ENCODE results near the gene GAREM1.

DNA sequence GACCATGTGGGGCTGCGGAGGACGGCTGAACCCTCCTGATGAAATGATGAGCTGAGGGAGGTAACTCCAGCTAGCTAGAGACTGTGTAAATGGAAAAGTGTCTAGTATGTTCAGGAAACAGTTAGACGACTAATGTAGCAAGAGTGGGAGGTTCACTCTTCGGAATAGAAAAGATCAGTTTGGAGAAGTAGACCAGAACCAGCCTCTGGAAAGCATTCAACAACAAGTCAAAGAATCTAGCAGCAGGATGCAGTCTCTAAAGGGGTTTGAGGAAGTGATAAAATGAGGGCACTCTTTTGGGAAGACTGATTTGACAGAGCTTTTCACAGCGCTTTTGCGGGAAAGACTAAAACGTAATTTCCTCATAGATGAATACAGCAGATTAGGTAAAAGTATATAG is 79.6 kb downstream of the GAREM1 start:
- TF ChIP-seq EZH2phosphoT487 (IDR thresholded peaks at IDR 0.05; ENCODE audit: borderline replicate concordance, low read length) = no peak
- TF ChIP-seq, protein P1, sequence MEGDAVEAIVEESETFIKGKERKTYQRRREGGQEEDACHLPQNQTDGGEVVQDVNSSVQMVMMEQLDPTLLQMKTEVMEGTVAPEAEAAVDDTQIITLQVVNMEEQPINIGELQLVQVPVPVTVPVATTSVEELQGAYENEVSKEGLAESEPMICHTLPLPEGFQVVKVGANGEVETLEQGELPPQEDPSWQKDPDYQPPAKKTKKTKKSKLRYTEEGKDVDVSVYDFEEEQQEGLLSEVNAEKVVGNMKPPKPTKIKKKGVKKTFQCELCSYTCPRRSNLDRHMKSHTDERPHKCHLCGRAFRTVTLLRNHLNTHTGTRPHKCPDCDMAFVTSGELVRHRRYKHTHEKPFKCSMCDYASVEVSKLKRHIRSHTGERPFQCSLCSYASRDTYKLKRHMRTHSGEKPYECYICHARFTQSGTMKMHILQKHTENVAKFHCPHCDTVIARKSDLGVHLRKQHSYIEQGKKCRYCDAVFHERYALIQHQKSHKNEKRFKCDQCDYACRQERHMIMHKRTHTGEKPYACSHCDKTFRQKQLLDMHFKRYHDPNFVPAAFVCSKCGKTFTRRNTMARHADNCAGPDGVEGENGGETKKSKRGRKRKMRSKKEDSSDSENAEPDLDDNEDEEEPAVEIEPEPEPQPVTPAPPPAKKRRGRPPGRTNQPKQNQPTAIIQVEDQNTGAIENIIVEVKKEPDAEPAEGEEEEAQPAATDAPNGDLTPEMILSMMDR (conservative IDR thresholded peaks at IDR 0.05; ENCODE audit: low read depth, low read length) = no peak
